Activated T-cell treated with anti-CD3 and anti-CD28 coated beads for 4 hours (primary cell): ENCODE data around the gene TESMIN.

ENCODE experiments used
- DNase-seq: peaks from one replicate; pipeline ENCODE4 v3.0.0-alpha.2; 2020

TESMIN gene

GRCh38 chr11:68704887-68705286 is 46.4 kb downstream of the TESMIN start:
- DNase-seq: no peak

GRCh38 chr11:68698993-68699392 is 52.3 kb downstream of the TESMIN start:
- no peak for DNase-seq

- DNase-seq: no peak
Observed at GRCh38 chr11:68695531-68695930, 55.8 kb downstream of the TESMIN start.

- no peak for DNase-seq
Observed at GRCh38 chr11:68694431-68695297, 56.7 kb downstream of the TESMIN start.

- no peak for DNase-seq
Observed at GRCh38 chr11:68693484-68693882, 57.8 kb downstream of the TESMIN start.

GRCh38 chr11:68692871-68693483 is 58.3 kb downstream of the TESMIN start:
- DNase-seq: no peak

- no peak for DNase-seq
Observed at GRCh38 chr11:68692115-68692514, 59.2 kb downstream of the TESMIN start.

- no peak for DNase-seq
Observed at GRCh38 chr11:68691402-68691784, 59.9 kb downstream of the TESMIN start.

- no peak for DNase-seq
Observed at GRCh38 chr11:68690671-68691401, 60.5 kb downstream of the TESMIN start.

GRCh38 chr11:68689737-68690625 is 61.3 kb downstream of the TESMIN start:
- DNase-seq: no peak

- no peak for DNase-seq
Observed at GRCh38 chr11:68688881-68689280, 62.4 kb downstream of the TESMIN start.

- DNase-seq: no peak
Observed at GRCh38 chr11:68687986-68688385, 63.3 kb downstream of the TESMIN start.

- no peak for DNase-seq
Observed at GRCh38 chr11:68687311-68687710, 64.0 kb downstream of the TESMIN start.

- DNase-seq: no peak
Observed at GRCh38 chr11:68686486-68686885, 64.8 kb downstream of the TESMIN start.

- no peak for DNase-seq
Observed at GRCh38 chr11:68685656-68686380, 65.5 kb downstream of the TESMIN start.

GRCh38 chr11:68684385-68685356 is 66.6 kb downstream of the TESMIN start, which contains the start of gene GAL:
Gene GAL, plus strand, starts transcription at chr11:68684544. Its CDS starts 380 bp downstream, at chr11:68684924.
- DNase-seq: no peak

- no peak for DNase-seq
Observed at GRCh38 chr11:68683536-68684384, 67.6 kb downstream of the TESMIN start.

- no peak for DNase-seq
Observed at GRCh38 chr11:68683121-68683520, 68.2 kb downstream of the TESMIN start.

GRCh38 chr11:68682531-68682961 is 68.8 kb downstream of the TESMIN start:
- DNase-seq: no peak
